ENCODE data around the gene GAST. TPM values are rescaled to one million over a fixed set of nuclear protein-coding genes. Genes with fewer than 3 reads are reported as not detected.

The GAST gene
- total RNA-seq, 1 experiment from 2014 or later = not detected

- DNase-seq (ENCODE audit: unreplicated experiment) = no peak
- BruUV-seq (replicated peaks) = no TSS peak
- Mint-ChIP-seq H3K27me3 (ENCODE audit: insufficient read depth, unreplicated experiment) (peaks cover 46% of the 10 kb centered on the region), H3K4me3 (ENCODE audit: unreplicated experiment) (no peak overlapping the region), H3K4me1 (ENCODE audit: insufficient read depth, unreplicated experiment) (peaks cover 6% of the 10 kb centered on the region), H3K9me3 (ENCODE audit: unreplicated experiment) (no peaks in the 10 kb centered on the region), H3K36me3 (ENCODE audit: insufficient read depth, unreplicated experiment) (no peaks in the 10 kb centered on the region), H3K27ac (ENCODE audit: low read depth, unreplicated experiment) (no peak overlapping the region)
- ChIA-PET CTCF (interaction anchor here (0.6 to 1.1 kb wide), 5 partner anchors 9 to 183 kb away, joined by 3 to 4 read pairs (median 3); no protein-coding TSS in a partner anchor), POLR2A (interaction anchor here (1.0 kb wide), 1 partner anchor 42 kb away, joined by 4 read pairs; the partner anchor contains the start of gene EIF1)
- intact Hi-C loops (cut with micrococcal nuclease) = no loop called here
- TF ChIP-seq CTCF (IDR thresholded peaks at IDR 0.05; ENCODE audit: unreplicated experiment) = no peak
Observed at GRCh38 chr17:41730479-41730878, 18.3 kb downstream of the GAST start.

- Mint-ChIP-seq H3K36me3 (ENCODE audit: insufficient read depth, unreplicated experiment) (no peaks in the 10 kb centered on the region), H3K27ac (ENCODE audit: low read depth, unreplicated experiment) (no peak overlapping the region), H3K4me3 (ENCODE audit: unreplicated experiment) (no peak overlapping the region), H3K4me1 (ENCODE audit: insufficient read depth, unreplicated experiment) (peaks cover 3% of the 10 kb centered on the region), H3K9me3 (ENCODE audit: unreplicated experiment) (no peaks in the 10 kb centered on the region), H3K27me3 (ENCODE audit: insufficient read depth, unreplicated experiment) (peaks cover 60% of the 10 kb centered on the region)
- no peak for DNase-seq (ENCODE audit: unreplicated experiment)
- BruUV-seq (replicated peaks) = no TSS peak
- TF ChIP-seq CTCF (IDR thresholded peaks at IDR 0.05; ENCODE audit: unreplicated experiment) = no peak
- POLR2A ChIA-PET = interaction anchor here (0.7 to 1.9 kb wide), 4 partner anchors 43 to 188 kb away, joined by 3 to 6 read pairs (median 6); partner anchors contain the start of genes EIF1 and P3H4
- CTCF ChIA-PET = interaction anchor here (1.1 to 1.9 kb wide), 2 partner anchors 16 to 70 kb away, joined by 6 to 8 read pairs; no protein-coding TSS in a partner anchor
- intact Hi-C loops (cut with micrococcal nuclease) = no loop called here
Observed at GRCh38 chr17:41731836-41732235, 19.7 kb downstream of the GAST start.

GRCh38 chr17:41733348-41734138 is 21.4 kb downstream of the GAST start:
- CTCF ChIA-PET = interaction anchor here (0.8 to 4.7 kb wide), 4 partner anchors 37 to 151 kb away, joined by 3 to 37 read pairs (median 3); no protein-coding TSS in a partner anchor
- intact Hi-C loops (cut with micrococcal nuclease) = no loop called here
- no TSS peak for BruUV-seq (replicated peaks)

More at GRCh38 chr17:41733348-41734138, 21.4 kb downstream of the GAST start:
- POLR2A ChIA-PET = interaction anchor here (0.6 to 1.9 kb wide), 8 partner anchors 8 to 67 kb away, joined by 3 to 10 read pairs (median 6); partner anchors contain the start of genes EIF1 and JUP
- no peak for TF ChIP-seq CTCF (IDR thresholded peaks at IDR 0.05; ENCODE audit: unreplicated experiment)
- Mint-ChIP-seq H3K36me3 (ENCODE audit: insufficient read depth, unreplicated experiment) (no peaks in the 10 kb centered on the region), H3K27me3 (ENCODE audit: insufficient read depth, unreplicated experiment) (peaks cover 67% of the 10 kb centered on the region), H3K4me3 (ENCODE audit: unreplicated experiment) (peak overlapping the region; percentile 74), H3K4me1 (ENCODE audit: insufficient read depth, unreplicated experiment) (peaks cover 10% of the 10 kb centered on the region), H3K27ac (ENCODE audit: low read depth, unreplicated experiment) (no peak overlapping the region), H3K9me3 (ENCODE audit: unreplicated experiment) (no peaks in the 10 kb centered on the region)
- no peak for DNase-seq (ENCODE audit: unreplicated experiment)

Measured in MCF 10A (cell line).